SK-N-SH (cell line): ENCODE results near the gene ZYG11B.

Experiments used
- CTCF ChIP-seq: fragments of 200-600 bp; sonication (generic); IDR thresholded peaks from 2 replicates; pipeline ENCODE4 v1.6.1; 2017; ENCODE audit warnings: antibody characterized with exemption, mild to moderate bottlenecking, moderate library complexity
- EP300 ChIP-seq, 2 experiments: IDR thresholded peaks; 2 replicates each; pipeline versions ENCODE4 v1.4.0 to v1.6.1; 2012; ENCODE audit warnings: borderline replicate concordance in 1 of 2, low read depth in 1 of 2, low read length in 1 of 2
- GABPA ChIP-seq: IDR thresholded peaks from 2 replicates; pipeline ENCODE4 v1.4.0; 2012; ENCODE audit warnings: low read depth, mild to moderate bottlenecking
- POLR2AphosphoS5 ChIP-seq: IDR thresholded peaks from 2 replicates; pipeline ENCODE4 v1.6.1; 2012; ENCODE audit warnings: low read depth, low read length
- REST ChIP-seq: IDR thresholded peaks from 2 replicates; pipeline ENCODE4 v1.6.1; 2012; ENCODE audit warnings: mild to moderate bottlenecking, low read depth, low read length, moderate library complexity
- RFX5 ChIP-seq: IDR thresholded peaks from 2 replicates; pipeline ENCODE4 v1.6.1; 2012; ENCODE audit warnings: mild to moderate bottlenecking, improper control_type of control experiment, low read length
- SIN3A ChIP-seq: IDR thresholded peaks from 2 replicates; pipeline ENCODE4 v1.6.1; 2012; ENCODE audit warnings: low read depth, mild to moderate bottlenecking, low read length, moderate library complexity, borderline replicate concordance
- TEAD4 ChIP-seq: IDR thresholded peaks from 2 replicates; pipeline ENCODE4 v1.4.0; 2012; ENCODE audit warnings: mild to moderate bottlenecking, borderline replicate concordance; ENCODE audit not compliant: insufficient read depth

GRCh38 chr1:52733368-52733767, 7.1 kb downstream of the ZYG11B start:
- TF ChIP-seq REST, result no peak
- no peak for TF ChIP-seq GABPA
- no peak for TF ChIP-seq CTCF
- TF ChIP-seq SIN3A, result no peak
- no peak for TF ChIP-seq EP300 (IDR thresholded peaks at IDR 0.05; ENCODE audit: borderline replicate concordance in 1 of 2, low read depth in 1 of 2, low read length in 1 of 2)
- no peak for TF ChIP-seq POLR2AphosphoS5
- TF ChIP-seq RFX5, result no peak
- TF ChIP-seq TEAD4, result no peak
